ENCODE measurements around the gene AEBP1.

The AEBP1 gene

GRCh38 chr7:44161371-44161770, 57.2 kb downstream of the AEBP1 start:
- no peak for TF ChIP-seq CTCF (conservative IDR thresholded peaks at IDR 0.05)

DNA sequence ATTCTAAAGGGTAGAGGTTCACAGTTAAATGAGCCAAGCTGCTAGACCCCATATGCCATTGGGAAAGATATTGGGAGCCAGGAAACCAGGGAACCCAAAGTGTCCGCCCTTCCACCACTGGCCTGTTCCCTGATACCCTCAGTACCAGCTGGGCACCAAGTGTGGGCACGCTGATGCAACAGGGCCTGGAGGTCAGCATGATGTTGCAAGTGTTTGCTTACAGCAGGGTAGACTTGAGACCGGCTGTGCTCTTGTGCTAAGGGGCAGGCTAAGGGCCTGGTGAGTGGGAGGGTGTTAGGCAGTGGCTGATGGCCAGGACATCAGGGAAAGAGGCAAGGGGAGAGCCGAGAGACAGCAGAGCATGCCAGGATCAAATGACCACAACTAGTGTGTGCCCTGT, 58.0 kb downstream of the AEBP1 start:
- no peak overlapping the region for H3K27ac ChIP-seq

More at GRCh38 chr7:44161371-44161770, 57.2 kb downstream of the AEBP1 start:
- no peak overlapping the region for H3K27ac ChIP-seq

DNA sequence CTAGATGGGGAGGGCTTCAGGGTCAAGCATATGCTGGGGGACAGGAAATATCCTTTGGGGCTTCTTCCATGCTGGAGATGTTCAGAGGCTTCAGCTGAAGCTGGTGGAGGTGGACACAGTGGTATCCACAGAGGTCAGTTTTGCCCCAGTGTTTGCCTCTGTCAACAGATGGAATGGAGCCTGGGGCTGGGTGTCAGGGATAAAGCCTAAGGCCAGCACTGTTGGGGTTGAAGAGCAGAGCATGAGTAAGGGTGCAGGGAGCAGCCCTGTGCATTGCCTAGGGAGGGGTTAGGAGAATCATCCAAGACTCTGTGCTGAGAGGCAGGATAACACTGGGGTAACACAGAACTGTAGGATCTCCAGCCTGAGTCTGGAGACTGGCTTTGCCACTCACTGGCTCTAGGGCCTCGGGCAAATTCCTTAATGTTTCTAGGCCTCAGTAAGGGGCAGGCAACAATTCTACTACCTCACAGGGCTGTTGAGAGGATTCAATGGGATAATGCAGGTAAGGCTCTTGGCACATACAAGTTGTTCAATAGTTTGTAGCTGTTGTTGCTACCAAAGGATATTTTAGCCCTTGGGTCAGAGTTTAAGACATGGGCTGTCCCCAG, 58.7 kb downstream of the AEBP1 start:
- H3K27ac ChIP-seq, result no peak overlapping the region
- no peak for TF ChIP-seq CTCF (conservative IDR thresholded peaks at IDR 0.05)

More for the DNA sequence above, 58.0 kb downstream of the AEBP1 start:
- TF ChIP-seq CTCF (conservative IDR thresholded peaks at IDR 0.05), result no peak

- H3K27ac ChIP-seq, result no peak overlapping the region
- TF ChIP-seq CTCF (conservative IDR thresholded peaks at IDR 0.05), result no peak
These were observed 59.4 kb downstream of the AEBP1 start for GRCh38 chr7:44163591-44163990.

Data from VCaP (cell line).